AG20443 (cell line): ENCODE measurements around the gene TMEM254.
"Not testable (repeated sequence)": the region's sequence is repeated elsewhere in the genome, so short reads cannot be mapped to it uniquely, and the experiment has no call there.

Experiments used
- DNase-seq: peaks from one replicate; pipeline ENCODE4 v3.0.0; 2012; ENCODE audit warnings: low spot score, mixed read lengths

Gene TMEM254

GRCh38 chr10:80078448-80079311 is at the start of gene TMEM254:
Gene TMEM254 (plus strand): TSS chr10:80078665. CDS start chr10:80078700, 35 bp downstream.
- DNase-seq, result peak; percentile 98

GRCh38 chr10:80029205-80029604 is 49.3 kb upstream of the TMEM254 start:
- peak; percentile 13 for DNase-seq

- DNase-seq, result not testable (repeated sequence)
Measured at GRCh38 chr10:80029865-80030264, 48.6 kb upstream of the TMEM254 start.

GRCh38 chr10:80032503-80032902 is 46.0 kb upstream of the TMEM254 start:
- no peak for DNase-seq

- DNase-seq, result not testable (repeated sequence)
Measured at GRCh38 chr10:80034766-80035165, 43.7 kb upstream of the TMEM254 start.

- DNase-seq, result not testable (repeated sequence)
Measured at GRCh38 chr10:80035430-80035829, 43.0 kb upstream of the TMEM254 start.

- DNase-seq, result not testable (repeated sequence)
Measured at GRCh38 chr10:80036921-80037500, 41.5 kb upstream of the TMEM254 start.

GRCh38 chr10:80038226-80038625 is 40.2 kb upstream of the TMEM254 start:
- not testable (repeated sequence) for DNase-seq

GRCh38 chr10:80041162-80041561 is 37.3 kb upstream of the TMEM254 start:
- no peak for DNase-seq

GRCh38 chr10:80044935-80045334 is 33.5 kb upstream of the TMEM254 start:
- DNase-seq, result not testable (repeated sequence)

GRCh38 chr10:80046629-80047441 is 31.6 kb upstream of the TMEM254 start:
- DNase-seq, result peak; percentile 90

GRCh38 chr10:80050752-80051151 is 27.7 kb upstream of the TMEM254 start:
- DNase-seq, result no peak

GRCh38 chr10:80051993-80052392 is 26.5 kb upstream of the TMEM254 start:
- no peak for DNase-seq

- no peak for DNase-seq
Measured at GRCh38 chr10:80055760-80056159, 22.7 kb upstream of the TMEM254 start.

- no peak for DNase-seq
Measured at GRCh38 chr10:80057171-80057570, 21.3 kb upstream of the TMEM254 start.

GRCh38 chr10:80064120-80064886 is 14.2 kb upstream of the TMEM254 start:
- DNase-seq, result peak; percentile 11

- DNase-seq, result no peak
Measured at GRCh38 chr10:80066809-80067208, 11.7 kb upstream of the TMEM254 start.

GRCh38 chr10:80067821-80068220 is 10.6 kb upstream of the TMEM254 start:
- not testable (repeated sequence) for DNase-seq

- DNase-seq, result no peak
Measured at GRCh38 chr10:80068270-80068669, 10.2 kb upstream of the TMEM254 start.

- no peak for DNase-seq
Measured at GRCh38 chr10:80070057-80070456, 8.4 kb upstream of the TMEM254 start.

- DNase-seq, result no peak
Measured at GRCh38 chr10:80072584-80072983, 5.9 kb upstream of the TMEM254 start.

- peak; percentile 14 for DNase-seq
Measured at GRCh38 chr10:80075781-80076180, 2.7 kb upstream of the TMEM254 start.
